A172 (cell line): ENCODE data around the gene DYNC1H1. TPM values are rescaled to one million over a fixed set of nuclear protein-coding genes. Genes with fewer than 3 reads are reported as not detected.

ENCODE experiments used
- DNase-seq: peaks from one replicate; pipeline ENCODE4 v3.0.0-alpha.2; 2015; ENCODE audit warnings: low spot score
- total RNA-seq: library from RNA; depleted of rRNA; stranded (reverse); fragments of >200 nt; shearing (Covaris generic); gene quantifications from 2 replicates; pipeline ENCODE4 v1.2.3, GENCODE V29; 2014; rRNA removed

The DYNC1H1 gene
- 265 and 340 TPM in 2 replicates for total RNA-seq

DNA sequence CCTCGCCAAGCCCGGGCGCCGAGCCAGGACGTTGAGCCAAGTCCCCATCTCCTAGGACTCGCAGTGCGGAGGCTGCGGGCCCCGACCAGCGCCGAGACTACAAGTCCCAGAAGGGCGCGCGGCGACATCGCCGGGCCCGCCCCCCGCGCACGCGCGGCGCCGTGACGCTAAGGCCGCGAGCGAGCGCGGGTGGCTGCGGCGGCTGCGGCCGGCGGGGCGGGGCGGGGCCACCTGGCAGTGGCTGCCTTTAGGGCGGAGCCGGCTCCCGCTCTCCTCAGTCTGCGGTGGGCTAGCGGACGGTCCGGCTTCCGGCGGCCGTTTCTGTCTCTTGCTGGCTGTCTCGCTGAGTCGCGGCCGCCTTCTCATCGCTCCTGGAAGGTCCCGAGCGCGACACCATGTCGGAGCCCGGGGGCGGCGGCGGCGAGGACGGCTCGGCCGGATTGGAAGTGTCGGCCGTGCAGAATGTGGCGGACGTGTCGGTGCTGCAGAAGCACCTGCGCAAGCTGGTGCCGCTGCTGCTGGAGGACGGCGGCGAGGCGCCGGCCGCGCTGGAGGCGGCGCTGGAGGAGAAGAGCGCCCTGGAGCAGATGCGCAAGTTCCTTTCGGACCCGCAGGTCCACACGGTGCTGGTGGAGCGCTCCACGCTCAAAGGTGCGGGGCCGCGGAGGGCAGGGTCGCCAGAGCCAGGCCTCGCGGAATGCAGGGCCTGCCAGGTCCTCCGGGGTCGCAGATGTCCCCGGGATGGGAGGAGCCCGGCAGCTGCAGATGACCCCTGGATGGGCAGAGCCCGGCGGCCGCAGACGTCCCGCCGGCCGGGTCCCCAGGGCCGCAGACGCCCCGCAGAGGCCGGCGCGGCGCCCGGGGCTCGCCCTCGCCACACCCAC lies at the start of gene DYNC1H1:
DYNC1H1 (plus strand) TSS at position 277 of the 884 bp plus-strand sequence; CDS start at position 396, 119 bp downstream.
- DNase-seq, result peak; percentile 70

DNA sequence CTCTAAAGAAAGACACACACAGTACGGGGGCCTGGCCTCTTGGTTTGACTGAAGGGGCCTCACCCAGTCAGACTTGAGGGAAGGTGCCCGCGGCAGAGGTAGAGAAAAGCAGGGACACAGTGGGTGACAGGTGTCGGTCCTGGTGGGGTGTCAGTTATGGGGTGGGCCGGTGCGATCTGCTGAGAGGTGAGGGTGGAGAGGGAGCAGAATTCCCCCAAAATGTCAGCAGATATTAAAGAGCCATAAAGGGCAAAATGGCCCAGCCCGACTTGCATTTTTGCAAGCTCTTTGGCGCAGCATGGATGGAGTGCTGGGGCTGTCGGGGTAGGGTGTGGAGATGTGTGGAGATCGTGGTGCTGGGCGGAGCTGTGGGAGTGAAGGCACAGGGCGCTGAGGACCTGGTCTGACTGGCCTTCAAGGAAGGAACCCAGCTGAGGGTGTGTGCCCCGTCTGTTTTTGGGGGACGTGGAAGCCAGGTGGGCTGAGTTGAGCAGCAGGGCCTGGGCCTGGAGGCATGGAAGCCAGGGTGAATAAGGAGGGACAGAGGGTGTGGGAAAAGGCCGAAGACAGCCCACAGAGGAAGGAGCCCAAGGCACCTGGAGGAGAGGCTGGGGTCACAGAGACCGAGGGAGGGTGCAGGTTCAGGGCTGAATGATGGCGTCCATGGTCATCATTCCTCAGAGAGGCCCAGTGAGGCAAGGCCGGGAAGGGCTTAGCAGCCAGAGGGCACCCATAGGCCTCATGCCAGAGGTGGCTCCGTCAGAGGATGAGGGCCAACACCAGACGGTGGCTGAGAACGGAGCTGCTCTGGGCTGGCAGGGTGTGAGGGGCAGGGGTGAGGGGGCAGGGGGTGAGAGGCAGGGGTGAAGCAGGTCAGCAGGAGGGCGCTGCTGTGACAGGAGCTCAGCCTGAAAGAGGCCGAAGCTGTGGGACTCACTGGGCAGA lies 48.2 kb upstream of the DYNC1H1 start:
- DNase-seq, result no peak

DNA sequence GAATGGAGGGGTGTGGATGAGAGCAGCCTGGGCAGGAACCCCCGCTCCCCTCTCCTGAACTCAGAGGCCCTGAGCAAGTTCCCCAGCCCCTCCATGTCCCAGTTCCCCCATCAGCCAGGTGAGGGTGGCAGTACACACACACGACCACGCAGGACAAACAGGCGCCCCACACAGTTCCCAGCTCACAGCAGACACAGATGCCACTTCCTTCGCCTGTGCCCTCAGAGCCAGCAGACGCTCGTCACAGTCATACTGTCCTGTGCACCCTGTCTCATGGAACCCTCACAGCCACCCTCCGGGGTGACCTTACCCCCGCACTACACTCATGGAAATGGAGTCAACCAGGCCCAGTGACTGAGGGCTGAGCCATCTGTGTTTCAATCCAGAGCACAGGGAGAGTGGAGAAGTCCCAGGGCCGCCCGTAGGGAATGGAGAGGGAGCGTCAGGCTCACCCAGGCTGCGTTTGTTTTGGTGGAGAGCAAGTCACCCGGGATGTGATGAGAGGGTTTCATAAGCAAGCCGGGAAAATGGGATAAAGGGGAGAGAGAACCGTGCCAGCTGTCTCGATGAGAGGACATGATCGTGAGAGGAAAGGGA lies 47.5 kb upstream of the DYNC1H1 start:
- DNase-seq, result no peak

DNA sequence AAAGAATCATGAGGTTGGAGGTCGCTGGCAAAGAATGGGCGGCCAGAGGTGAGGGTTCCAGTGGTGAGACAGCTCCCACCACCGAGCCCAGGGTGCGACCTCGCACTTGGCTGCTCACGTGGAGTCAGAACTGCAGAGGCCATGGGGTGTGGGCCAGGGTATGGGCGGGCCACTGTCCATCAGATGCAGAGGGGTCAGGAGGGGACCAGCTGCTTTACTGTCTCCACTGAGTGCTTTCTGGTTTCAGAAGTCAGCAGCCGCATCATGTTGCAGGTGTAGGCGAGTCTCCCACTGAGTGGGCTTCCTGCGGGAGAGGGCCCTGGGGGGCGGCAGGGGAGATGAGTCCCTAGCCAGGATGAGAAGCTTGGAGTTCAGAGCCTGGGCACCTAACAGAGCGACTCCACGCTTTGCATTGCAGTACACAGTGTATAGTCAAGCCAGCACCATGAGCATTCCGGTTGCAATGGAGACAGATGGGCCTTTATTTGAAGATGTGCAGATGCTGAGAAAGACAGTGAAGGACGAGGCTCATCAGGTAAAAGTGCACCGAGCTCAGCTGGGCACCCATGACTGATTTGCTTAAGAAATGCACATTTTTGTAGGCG lies 46.9 kb upstream of the DYNC1H1 start:
- DNase-seq, result no peak

DNA sequence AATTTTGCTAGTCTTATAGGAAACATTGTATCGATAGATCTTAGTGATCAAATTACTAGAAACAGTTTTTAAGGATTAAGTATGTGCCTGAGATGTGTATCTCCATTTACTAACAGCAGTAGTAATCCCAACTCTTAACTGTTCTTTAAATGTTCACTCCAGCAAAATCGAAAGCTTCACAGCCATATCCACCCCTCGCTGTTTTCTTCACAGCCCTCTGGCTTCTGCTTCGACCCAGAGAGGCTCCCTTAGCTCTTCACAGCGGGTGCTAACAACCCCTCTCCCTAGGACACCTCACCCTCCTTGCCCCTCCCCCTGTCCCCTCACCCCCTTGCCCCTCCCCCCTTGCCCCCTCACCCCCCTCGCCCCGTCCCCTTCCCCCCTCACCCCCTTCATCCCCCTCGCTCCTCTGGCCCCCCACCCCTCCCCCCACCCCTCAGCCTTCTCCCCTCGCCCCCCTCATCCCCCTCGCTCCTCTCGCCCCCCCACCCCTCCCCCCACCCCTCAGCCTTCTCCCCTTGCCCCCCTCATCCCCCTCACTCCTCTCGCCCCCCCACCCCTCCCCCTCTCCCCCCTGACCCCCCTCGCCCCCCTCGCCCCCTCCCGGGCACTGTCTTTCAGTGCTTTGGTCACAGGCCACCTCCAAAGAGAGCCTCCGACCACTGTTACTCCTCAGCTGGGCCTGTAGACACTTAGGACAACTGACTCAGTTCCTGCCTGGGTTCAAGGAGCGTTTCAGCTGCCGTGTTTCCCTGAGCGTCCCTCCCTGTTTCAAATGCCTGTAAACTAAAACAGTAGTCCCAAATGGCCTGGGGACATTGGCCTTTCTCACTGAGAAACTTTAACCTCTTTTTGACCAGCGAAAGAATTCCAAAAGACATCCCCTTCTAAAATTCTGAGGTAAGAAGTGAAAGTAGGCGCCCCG lies 46.0 kb upstream of the DYNC1H1 start:
- no peak for DNase-seq

DNA sequence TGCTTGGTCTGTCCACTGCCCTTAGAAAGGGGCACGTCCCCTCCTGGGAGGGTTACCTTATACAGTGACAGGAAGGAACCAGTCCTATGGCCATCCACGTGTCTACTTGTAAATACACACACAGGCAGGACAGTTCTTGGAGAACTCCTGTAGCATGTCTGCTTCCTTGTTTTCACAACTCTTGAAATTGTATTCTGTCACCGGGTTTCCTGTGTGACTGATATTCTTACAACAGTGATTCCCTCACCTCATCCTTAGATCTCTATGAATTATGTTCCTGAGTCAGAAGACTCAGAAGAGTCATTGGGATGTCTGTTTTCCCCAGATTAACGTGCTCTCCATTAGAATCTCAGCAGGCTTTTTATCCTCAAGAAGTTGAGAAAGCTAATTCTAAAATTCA lies 44.1 kb upstream of the DYNC1H1 start:
- no peak for DNase-seq

DNA sequence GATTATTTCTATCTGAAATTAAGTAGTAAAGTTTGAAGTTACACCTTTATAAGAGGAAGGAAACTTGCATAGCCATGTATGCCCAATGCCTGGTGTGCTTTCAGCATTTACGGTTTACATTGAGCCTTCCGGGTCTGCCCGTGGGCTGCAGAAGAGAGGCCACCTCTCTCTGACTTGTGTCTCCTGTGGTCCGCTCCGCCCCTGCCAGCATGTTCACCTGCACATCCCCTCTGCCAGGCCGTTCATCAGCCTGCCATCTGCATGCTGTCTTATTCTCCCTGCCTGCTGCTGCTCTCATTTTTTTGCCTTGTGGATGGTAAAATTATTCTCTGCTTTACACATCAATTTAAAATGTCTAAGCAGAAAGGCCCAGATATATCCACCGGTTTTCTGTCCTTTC lies 41.5 kb upstream of the DYNC1H1 start:
- no peak for DNase-seq

DNA sequence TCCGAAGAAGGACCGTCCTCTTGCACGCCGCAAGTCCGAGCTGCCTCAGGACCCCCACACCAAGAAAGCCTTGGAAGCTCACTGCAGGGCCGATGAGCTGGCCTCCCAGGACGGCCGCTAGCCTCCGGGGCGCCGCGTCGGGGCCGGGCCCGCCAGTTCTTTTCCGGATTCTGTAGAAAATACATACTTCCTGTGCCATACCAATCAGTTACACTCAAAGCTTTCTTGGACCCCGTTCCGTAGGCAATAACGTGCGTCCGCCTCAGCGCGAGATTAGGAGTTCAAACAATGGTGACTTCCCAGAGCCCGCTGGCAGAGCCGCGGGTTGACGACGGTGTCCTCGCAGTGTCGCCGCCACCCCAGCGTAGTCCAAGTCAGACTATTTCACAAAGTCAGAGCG lies 39.2 kb upstream of the DYNC1H1 start:
- DNase-seq, result no peak

DNA sequence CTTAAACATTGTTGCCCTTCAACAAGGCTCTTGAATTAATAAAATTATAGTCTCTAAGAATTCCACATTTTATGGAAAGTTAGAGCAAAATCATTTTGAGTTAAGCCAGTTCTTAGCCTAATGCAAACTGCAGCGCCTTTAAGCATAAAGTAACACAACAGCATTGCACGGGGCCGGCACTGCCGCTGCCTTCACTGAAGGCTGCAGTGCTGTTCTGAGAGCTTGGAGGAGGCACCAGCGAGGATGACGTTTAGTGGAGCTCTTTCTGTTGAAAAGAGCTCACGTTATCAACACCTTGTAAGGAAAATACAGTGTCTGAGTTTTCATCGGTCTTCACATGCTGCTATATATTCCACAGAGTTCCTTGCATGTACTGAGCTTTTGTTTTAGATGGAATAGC lies 38.3 kb upstream of the DYNC1H1 start:
- no peak for DNase-seq

DNA sequence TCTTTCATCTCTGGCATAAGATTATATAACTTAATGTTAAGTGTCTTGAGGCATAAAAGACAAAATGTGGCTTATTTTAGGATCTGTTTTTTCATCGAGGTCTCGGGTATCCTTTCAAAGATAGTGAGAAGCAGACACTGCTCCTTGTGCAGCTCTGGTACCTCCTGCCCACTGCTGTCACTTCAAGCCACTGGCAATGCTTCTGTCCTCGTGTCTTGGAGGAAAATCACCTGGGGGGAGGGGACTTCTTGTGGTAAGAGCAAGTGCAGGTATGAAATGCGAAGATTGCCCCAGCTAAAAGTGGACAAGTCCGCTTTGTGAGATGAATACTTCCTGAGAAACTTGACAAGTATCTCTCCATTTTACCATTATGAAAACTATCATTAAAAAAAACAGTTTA lies 37.8 kb upstream of the DYNC1H1 start:
- no peak for DNase-seq

DNA sequence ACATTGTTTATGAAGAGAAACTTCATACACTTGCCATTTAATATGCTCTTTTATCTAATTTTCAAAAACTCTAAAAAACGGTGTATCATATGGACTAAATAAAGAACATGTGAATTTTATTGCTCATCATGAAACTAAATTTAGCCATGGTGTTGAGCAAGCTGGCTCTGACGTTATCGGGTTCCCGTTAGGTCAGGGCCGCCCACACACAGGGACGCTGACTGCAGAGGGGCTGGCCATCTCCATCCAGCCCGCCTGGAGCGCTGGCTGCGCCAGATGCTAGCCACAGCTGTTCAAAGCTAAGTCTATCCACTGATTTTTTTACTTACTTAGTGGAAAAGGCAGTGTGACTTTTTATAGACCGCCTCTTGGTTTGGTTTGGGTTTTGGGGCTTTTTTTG lies 36.5 kb upstream of the DYNC1H1 start:
- DNase-seq, result no peak

DNA sequence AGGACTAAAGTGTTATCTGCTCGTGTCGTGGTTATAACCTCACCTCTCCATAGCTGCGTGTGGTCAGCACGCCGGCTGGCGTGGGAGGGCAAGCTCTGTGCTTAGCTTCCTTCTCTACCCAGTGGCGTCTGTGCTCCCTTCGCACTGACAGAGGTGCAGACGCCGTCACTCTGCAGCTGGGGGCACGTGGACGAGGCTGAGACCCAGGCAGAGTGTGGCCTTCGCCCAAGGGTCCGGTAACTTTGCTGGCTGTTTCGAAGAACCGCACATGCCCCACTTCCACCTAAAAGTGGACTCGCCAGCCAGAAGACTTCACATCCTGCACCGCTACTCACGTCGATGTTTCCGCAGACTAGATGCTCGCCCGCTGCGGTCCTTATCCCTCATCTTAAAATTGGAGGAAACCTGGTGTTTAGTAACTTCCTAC lies 35.9 kb upstream of the DYNC1H1 start:
- DNase-seq, result no peak

DNA sequence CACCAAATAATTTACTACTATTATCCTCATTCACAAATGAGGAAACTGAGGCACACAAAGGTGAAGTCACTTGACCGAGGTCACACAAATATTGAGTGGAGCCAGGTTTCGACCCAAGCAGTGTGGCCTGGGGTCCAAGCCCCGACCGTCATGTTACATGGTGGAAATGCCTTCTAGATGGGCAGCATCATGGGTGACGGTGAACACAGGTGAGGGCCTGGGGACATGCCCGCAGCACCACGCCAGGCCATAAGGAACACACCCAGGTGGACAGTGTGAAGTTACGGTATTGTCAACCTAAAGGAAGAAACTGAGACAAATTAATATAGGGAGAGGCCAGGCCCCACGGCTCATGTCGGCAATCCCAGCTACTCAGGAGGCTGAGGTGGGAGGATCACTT lies 35.3 kb upstream of the DYNC1H1 start:
- no peak for DNase-seq

DNA sequence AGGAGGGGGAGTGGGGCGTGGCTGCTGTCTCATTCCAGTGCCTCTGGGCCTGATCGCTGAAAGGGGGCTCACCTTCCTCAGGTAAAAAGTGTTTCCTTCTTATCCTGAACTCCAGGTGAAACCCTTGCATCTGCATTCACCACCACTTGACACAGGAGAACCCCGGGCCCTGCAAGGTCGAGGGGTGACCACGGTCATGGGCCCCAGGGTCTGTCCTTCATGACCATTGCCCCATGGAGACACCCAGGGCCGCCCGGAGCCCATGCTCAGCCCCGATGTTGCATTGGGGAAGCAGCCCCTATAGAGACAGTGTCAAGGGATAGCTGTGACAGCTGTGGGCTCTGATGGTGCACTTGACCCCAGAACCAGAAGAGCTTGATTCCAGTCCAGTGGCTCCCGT lies 34.4 kb upstream of the DYNC1H1 start:
- DNase-seq, result no peak

DNA sequence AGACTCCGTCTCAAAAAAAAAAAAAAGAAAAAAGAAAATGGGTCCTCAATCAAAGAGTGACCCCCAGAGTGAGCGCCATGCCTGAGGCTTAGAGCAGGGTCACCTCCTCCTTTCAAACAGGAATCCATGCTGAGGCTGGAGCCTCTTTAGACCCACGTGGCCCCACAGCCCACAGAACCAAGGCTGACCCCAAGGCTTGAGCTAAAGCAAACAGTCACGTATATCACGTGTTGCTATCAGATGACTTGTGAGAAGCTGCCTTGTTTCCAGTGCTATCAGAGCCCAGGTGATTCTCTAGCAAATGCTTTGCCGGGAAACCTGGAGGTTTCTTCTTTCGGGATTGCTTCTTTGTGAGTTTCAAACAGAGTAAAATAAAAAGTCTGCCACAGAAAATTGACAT lies 31.7 kb upstream of the DYNC1H1 start:
- no peak for DNase-seq

DNA sequence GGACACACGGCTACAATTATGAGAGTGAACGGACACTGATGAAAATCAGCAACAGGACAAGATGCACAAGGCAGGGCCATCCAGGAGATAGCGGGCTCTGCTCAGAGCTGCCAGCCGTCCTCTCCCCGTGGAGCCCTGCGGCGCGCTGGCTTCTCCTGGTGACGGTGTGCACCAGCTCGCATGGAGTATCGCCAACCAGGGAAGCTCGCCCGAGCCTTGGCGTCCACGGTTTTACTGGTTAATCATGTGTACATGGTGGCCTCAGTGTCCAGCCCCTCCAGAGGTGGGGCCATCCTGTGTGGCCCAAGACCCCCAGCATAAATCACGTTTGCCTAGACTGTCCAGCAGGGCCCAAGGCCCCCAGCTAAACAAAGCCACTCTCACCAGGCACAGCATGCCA lies 31.2 kb upstream of the DYNC1H1 start:
- no peak for DNase-seq

DNA sequence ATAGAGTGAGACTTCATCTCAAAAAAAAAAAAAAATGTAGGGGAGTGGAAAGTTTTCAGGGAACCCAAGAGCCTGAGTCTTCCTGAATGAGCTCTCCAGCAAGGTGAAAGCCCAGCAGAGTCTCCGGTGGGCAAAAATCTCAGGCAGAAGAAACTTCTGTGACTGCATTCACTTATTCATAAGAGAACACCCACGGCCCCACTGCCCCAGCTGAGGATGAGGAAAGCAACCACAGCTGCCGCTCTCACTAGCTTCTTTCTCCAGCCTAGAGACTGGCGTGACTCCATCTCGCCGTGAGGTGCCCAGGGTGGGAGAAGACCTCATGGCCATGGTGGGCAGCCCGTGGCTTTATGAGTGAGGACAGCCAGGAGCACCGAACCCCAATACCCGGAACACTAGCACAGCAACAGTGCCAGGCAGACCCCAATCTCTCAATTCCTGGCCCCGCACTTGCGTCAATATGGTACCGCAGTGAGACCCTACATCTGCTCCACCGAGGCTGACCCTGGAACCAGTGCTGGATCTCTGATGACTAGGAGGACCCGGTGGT lies 29.7 kb upstream of the DYNC1H1 start:
- no peak for DNase-seq

DNA sequence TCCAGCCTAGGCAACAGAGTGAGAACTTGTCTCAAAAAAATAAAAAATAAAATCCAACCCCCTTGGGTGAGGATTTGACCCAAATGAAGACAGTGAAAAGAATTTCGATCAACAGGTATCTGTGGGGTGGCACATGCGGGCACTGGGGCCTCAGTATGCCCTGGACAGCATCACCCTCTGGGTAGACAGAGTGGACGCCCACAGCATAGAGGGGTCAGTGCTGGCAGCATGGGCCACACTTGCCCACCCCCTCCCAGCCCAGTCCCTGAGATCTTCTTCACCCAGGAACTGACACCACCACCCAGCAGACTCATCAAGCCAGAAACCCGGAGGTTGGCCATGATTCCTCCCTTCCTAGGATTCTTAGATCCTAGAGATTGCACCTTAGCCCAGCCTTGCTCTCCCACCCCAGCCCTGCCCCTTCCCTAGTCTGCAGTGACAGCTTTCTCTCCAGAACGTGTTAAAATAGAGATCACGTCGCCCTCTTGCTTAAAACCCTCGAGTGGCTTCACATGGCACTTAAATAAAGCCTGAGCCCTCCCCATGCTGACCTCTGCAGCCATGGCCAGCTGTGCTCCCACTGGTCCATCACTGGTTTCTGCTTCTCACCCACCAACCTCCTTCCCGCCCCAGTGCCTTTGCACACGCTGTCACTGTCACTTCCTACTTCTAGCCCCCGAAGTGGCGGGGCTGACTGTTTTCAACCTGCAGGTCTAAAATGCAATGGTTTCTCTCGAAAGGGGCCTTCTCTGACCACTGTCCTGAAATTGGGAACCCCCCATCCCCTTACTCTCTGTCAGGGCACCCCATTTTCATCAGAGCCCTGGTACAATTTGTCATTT lies 26.2 kb upstream of the DYNC1H1 start:
- no peak for DNase-seq

DNA sequence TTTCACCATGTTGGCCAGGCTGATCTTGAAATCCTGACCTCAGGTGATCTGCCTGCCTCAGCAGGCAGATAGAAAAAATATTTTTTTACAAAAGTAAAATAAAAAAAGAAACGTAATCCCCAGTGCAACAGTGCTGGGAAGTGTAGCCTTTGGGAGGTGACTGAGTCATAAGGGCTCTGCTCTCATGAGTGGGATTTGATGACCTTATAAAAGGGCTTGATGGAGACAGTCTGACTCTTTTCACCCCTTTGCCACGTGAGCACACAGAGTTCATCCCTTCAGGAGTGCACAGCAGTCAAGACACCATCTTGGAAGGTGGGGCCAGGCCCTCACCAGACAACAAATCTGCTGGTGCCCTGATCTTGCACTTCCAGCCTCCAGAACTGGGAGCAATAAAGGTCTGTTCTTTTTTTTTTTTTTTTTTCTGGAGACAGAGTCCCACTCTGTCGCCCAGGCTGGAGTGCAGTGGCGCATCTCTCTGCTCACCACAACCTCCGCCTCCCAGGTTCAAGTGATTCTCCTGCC lies 24.7 kb upstream of the DYNC1H1 start:
- DNase-seq, result no peak
